Astrocyte (in vitro differentiated cells and primary cell): ENCODE measurements around the gene KDM3B.

Source experiments
- CTCF ChIP-seq: IDR thresholded peaks from 2 replicates; pipeline ENCODE4 v1.5.1; 2011; ENCODE audit warnings: low read depth, mild to moderate bottlenecking, inconsistent platforms, low read length, moderate library complexity; ENCODE audit not compliant: insufficient read depth
- EZH2 ChIP-seq: IDR thresholded peaks from 2 replicates; pipeline ENCODE4 v1.6.1; 2012; ENCODE audit warnings: mild to moderate bottlenecking, low read length, inconsistent platforms; ENCODE audit not compliant: insufficient read depth

- no peak for TF ChIP-seq CTCF
- TF ChIP-seq EZH2, result no peak
These were observed 96.3 kb downstream of the KDM3B start for GRCh38 chr5:138448481-138449398.
